GM12878 (cell line): ENCODE results near the gene MSI2. TPM values are rescaled to one million over a fixed set of nuclear protein-coding genes. Genes with fewer than 3 reads are reported as not detected.

Experiments
- ATAC-seq: fragments of 200-7000 bp; cut with Tn5 transposase; 3 replicates; pipeline ENCODE4 v1.9.1; 2020; ENCODE audit warnings: mild to moderate bottlenecking, moderate library complexity
- BruUV-seq: library from RNA; stranded (reverse); fragments of 400-500 nt; replicated peaks from 2 replicates; lab custom pipeline; 2021; lab: Mats Ljungman, UMichigan
- CTCF ChIA-PET: fragments of 300-600 bp; sonication (Branson Sonifier 250); formaldehyde crosslinking; extraction: SDS; loops from one replicate; lab custom pipeline; 2021; ENCODE audit warnings: inconsistent platforms; lab: Yijun Ruan, JAX
- POLR2A ChIA-PET: fragments of 350-600 bp; formaldehyde crosslinking; extraction: SDS; loops from one replicate; lab custom pipeline; 2021; ENCODE audit warnings: inconsistent platforms; lab: Charles Lee
- RAD21 ChIA-PET: fragments of 300-600 bp; sonication (Branson Sonifier 250); formaldehyde crosslinking; loops from one replicate; lab custom pipeline; 2023; ENCODE audit warnings: antibody characterized with exemption; ENCODE audit not compliant: unreplicated experiment; lab: Charles Lee
- SMC1A ChIA-PET: fragments of 300-600 bp; sonication (Branson Sonifier 250); formaldehyde crosslinking; loops from one replicate; lab custom pipeline; 2023; ENCODE audit not compliant: unreplicated experiment, uncharacterized antibody; lab: Charles Lee
- DNase-seq: peaks from one replicate; pipeline ENCODE4 v3.0.0-alpha.2; 2011; ENCODE audit warnings: low read depth, low spot score
- FAIRE-seq: peaks from 3 replicates; lab custom pipeline; 2011; peaks lifted over from hg19 to GRCh38; lab: Jason Lieb, UNC
- H2AFZ ChIP-seq: 2 replicates; pipeline ENCODE4 v1.6.0; 2011; ENCODE audit warnings: low read depth, low read length, control low read depth; ENCODE audit not compliant: control insufficient read depth
- H3K27ac ChIP-seq: 2 replicates; pipeline ENCODE4 v1.5.1; 2011; ENCODE audit warnings: control low read depth; ENCODE audit not compliant: control insufficient read depth, insufficient read depth
- H3K27me3 ChIP-seq, 2 experiments: replicated peaks in 1 of 2; 2 replicates each; pipeline versions ENCODE4 v1.6.0 to v1.6.1; 2011; ENCODE audit warnings: low read length in 1 of 2; ENCODE audit not compliant: control insufficient read depth in 2 of 2, insufficient read depth in 2 of 2
- H3K36me3 ChIP-seq, 2 experiments: 2 replicates each; pipeline ENCODE4 v1.5.1; 2011; ENCODE audit warnings: low read length in 1 of 2; ENCODE audit not compliant: control insufficient read depth in 2 of 2, insufficient read depth in 2 of 2
- H3K4me1 ChIP-seq: 2 replicates; pipeline ENCODE4 v1.6.1; 2011; ENCODE audit warnings: mild to moderate bottlenecking, low read length, moderate library complexity, mixed read lengths; ENCODE audit not compliant: control insufficient read depth, insufficient read depth
- H3K4me2 ChIP-seq: 2 replicates; pipeline ENCODE4 v1.6.0; 2011; ENCODE audit warnings: control low read depth; ENCODE audit not compliant: control insufficient read depth, insufficient read depth
- H3K4me3 ChIP-seq: fragments of 200-600 bp; sonication (generic); 2 replicates; pipeline ENCODE4 v1.5.1; 2016
- H3K79me2 ChIP-seq: 2 replicates; pipeline ENCODE4 v1.6.0; 2011; ENCODE audit warnings: low read length; ENCODE audit not compliant: control insufficient read depth, insufficient read depth
- H3K9ac ChIP-seq: 2 replicates; pipeline ENCODE4 v1.8.0; 2011; ENCODE audit warnings: low read length, control low read depth, mixed read lengths; ENCODE audit not compliant: control insufficient read depth, insufficient read depth
- H3K9me3 ChIP-seq: replicated peaks from 3 replicates; pipeline ENCODE4 v1.5.1; 2011; ENCODE audit warnings: mild to moderate bottlenecking, low read length; ENCODE audit not compliant: control insufficient read depth, insufficient read depth
- H4K20me1 ChIP-seq: 2 replicates; pipeline ENCODE4 v1.6.0; 2011; ENCODE audit not compliant: control insufficient read depth, insufficient read depth
- CHD2 ChIP-seq: IDR thresholded peaks from 2 replicates; pipeline ENCODE4 v1.6.1; 2011; ENCODE audit warnings: low read depth, low read length, improper control_type of control experiment, borderline replicate concordance
- IRF4 ChIP-seq: IDR thresholded peaks from 2 replicates; pipeline ENCODE4 v1.6.1; 2011; ENCODE audit warnings: low read depth, low read length
- NFIC ChIP-seq: IDR thresholded peaks from 2 replicates; pipeline ENCODE4 v1.6.1; 2012; ENCODE audit warnings: low read depth, mild to moderate bottlenecking, inconsistent platforms, low read length, moderate library complexity
- NFYA ChIP-seq: IDR thresholded peaks from 2 replicates; pipeline ENCODE4 v1.6.1; 2011; ENCODE audit warnings: low read depth, mild to moderate bottlenecking, low read length, improper control_type of control experiment, borderline replicate concordance
- PAX8 ChIP-seq: fragments of 450-650 bp; IDR thresholded peaks from 2 replicates; pipeline ENCODE4 v1.6.1; 2017; ENCODE audit warnings: mild to moderate bottlenecking, moderate library complexity
- RB1 ChIP-seq: fragments of 450-650 bp; formaldehyde crosslinking; IDR thresholded peaks from 2 replicates; pipeline ENCODE4 v1.6.1; 2017; ENCODE audit warnings: mild to moderate bottlenecking, borderline replicate concordance
- SMARCA5 ChIP-seq: fragments of 450-650 bp; IDR thresholded peaks from 2 replicates; pipeline ENCODE4 v1.6.1; 2017; ENCODE audit warnings: mild to moderate bottlenecking
- TCF12 ChIP-seq: IDR thresholded peaks from 2 replicates; pipeline ENCODE4 v1.6.1; 2011; ENCODE audit warnings: low read depth, mild to moderate bottlenecking, low read length
- TCF7 ChIP-seq: IDR thresholded peaks from 2 replicates; pipeline ENCODE4 v1.6.1; 2014; ENCODE audit warnings: antibody characterized with exemption, borderline replicate concordance
- WGBS: methylation state at CpG from one replicate; pipeline ENCODE4 v1.1.6; 2016; ENCODE audit warnings: low lambda C conversion rate; ENCODE audit not compliant: insufficient replicate concordance, insufficient coverage; ENCODE audit errors: missing lambda C conversion rate; 5-methylcytosine and 5-hydroxymethylcytosine counted together
- in situ Hi-C: fragments of 300-500 bp; cut with MboI; formaldehyde crosslinking; loops from 9 replicates; pipeline ENCODE4 v1.14.3; 2018; ENCODE audit warnings: mixed read lengths
- intact Hi-C: fragments of 100-400 bp; cut with micrococcal nuclease; formaldehyde crosslinking; loops from one replicate; pipeline ENCODE4 v1.14.2; 2022; ENCODE audit not compliant: unreplicated experiment
- polyA plus RNA-seq, 11 experiments: library from polyadenylated mRNA; depleted of rRNA in 4 of 11; unstranded in 6 of 11; stranded (reverse) in 5 of 11; fragments of >200 nt; fragmentation: Nextera tagmentation in 4 of 11; fragmentation: Illumina TruSeq in 1 of 11; extraction: Ambion mirVana in 4 of 11; extraction: Trizol in 1 of 11; gene quantifications; 1 replicate in 1 of 11; 2 replicates in 10 of 11; pipeline versions ENCODE4 v1.2.1 to v1.2.3, GENCODE V29; 2011 to 2016; ENCODE audit warnings: inconsistent platforms in 2 of 11, missing spikeins in 2 of 11, low read depth in 1 of 11
- total RNA-seq, 4 experiments: library from RNA; depleted of rRNA in 3 of 4; stranded (reverse); fragments of >200 nt in 3 of 4; fragmentation: Illumina TruSeq in 1 of 4; extraction: Trizol in 1 of 4; gene quantifications; 2 replicates each; pipeline versions ENCODE4 v1.2.1 to v1.2.3, GENCODE V29; 2013 to 2021
- TF ChIP-seq, protein P1 (sequence below): IDR thresholded peaks from 2 replicates; pipeline ENCODE4 v1.6.1; 2012; ENCODE audit warnings: low read depth, low read length, improper control_type of control experiment
- TF ChIP-seq, protein P2 (sequence below): fragments of 450-650 bp; formaldehyde crosslinking; IDR thresholded peaks from 2 replicates; pipeline ENCODE4 v1.4.0; 2020; ENCODE audit warnings: mild to moderate bottlenecking, moderate library complexity
- TF ChIP-seq, protein P3 (sequence below): fragments of 450-650 bp; IDR thresholded peaks from 2 replicates; pipeline ENCODE4 v1.6.1; 2018; ENCODE audit warnings: mild to moderate bottlenecking, low read depth, moderate library complexity; ENCODE audit not compliant: partially characterized antibody

The MSI2 gene
- total and polyA plus RNA-seq, 10 of the 15 experiments (the other 5 are each of a cell fraction or from before 2014, with no cell fraction given): 6.1 to 76.1 (median 42.0) TPM

DNA sequence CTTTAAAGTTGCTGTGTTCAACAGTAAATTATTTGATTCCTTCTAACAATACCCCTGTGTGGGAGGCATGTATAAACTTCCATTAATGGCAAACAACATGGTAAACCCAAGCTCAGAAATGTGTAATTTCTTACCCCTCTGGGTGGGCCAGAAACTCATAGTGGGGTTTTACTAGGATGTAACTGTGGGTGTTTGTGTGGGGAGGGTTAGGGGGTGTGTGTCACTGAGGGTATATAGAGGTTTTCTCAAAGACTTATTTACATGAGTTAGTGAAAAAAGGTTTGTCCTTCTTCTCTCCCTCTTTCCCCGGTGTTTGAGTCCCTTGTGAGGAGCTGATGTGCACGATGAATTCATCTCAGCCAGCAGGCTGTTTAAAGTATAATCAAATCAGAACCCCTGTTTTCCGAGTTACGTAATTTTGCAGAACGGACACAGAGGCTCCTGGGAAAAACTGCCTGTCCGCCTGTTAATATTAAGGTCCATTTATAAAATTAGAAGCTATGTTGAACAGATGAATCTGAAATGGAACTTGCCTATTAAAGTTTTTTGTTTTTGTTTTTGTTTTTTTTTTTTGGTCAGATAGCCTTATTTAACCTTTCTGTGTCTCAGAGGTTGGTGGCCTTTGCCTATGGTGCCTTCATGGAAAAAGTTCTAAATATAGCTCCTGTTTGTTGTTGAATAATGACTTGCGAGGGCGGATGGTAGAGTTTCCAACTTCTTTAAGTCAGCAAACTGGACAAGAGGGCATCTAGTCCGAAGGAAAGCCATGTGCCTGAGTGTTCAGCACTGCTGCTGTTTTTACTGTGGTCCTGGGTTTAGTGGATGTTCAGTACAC, 73.3 kb downstream of the MSI2 start:
- ChIA-PET RAD21 (no interaction called here), CTCF (interaction anchor here (0.7 to 1.3 kb wide), 2 partner anchors 86 to 110 kb away, joined by 3 to 6 read pairs; no protein-coding TSS in a partner anchor), SMC1A (interaction anchor here (0.7 to 1.4 kb wide), 5 partner anchors 12 to 111 kb away, joined by 3 to 6 read pairs (median 4); no protein-coding TSS in a partner anchor), POLR2A (no interaction called here)
- no peak for DNase-seq
- BruUV-seq: no TSS peak
- no peak overlapping the region for H3K27ac ChIP-seq
- in situ Hi-C loops: no loop called here
- no peak for FAIRE-seq
- H2AFZ ChIP-seq: no peak overlapping the region
- H3K36me3 ChIP-seq: peaks cover 0 to 1% of the 10 kb centered on the region in 2 experiments
- H3K4me3 ChIP-seq: no peak overlapping the region
- no peaks in the 10 kb centered on the region for H3K9me3 ChIP-seq
- 95% methylated on average over 9 of the region's 9 CpGs for whole genome bisulfite sequencing
- no peaks in the 10 kb centered on the region for H3K27me3 ChIP-seq
- no peaks in the 10 kb centered on the region for H4K20me1 ChIP-seq
- no peak overlapping the region for H3K4me2 ChIP-seq
- H3K79me2 ChIP-seq: peaks cover 1% of the 10 kb centered on the region
- intact Hi-C loops: no loop called here
- no peak for ATAC-seq
- H3K9ac ChIP-seq: no peak overlapping the region
- H3K4me1 ChIP-seq: no peaks in the 10 kb centered on the region
- TF ChIP-seq, protein P1, sequence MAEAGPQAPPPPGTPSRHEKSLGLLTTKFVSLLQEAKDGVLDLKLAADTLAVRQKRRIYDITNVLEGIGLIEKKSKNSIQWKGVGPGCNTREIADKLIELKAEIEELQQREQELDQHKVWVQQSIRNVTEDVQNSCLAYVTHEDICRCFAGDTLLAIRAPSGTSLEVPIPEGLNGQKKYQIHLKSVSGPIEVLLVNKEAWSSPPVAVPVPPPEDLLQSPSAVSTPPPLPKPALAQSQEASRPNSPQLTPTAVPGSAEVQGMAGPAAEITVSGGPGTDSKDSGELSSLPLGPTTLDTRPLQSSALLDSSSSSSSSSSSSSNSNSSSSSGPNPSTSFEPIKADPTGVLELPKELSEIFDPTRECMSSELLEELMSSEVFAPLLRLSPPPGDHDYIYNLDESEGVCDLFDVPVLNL: no peak
- no peak for TF ChIP-seq TCF7
- no peak for TF ChIP-seq NFIC
- TF ChIP-seq PAX8: no peak
- TF ChIP-seq SMARCA5: no peak
- TF ChIP-seq TCF12: no peak
- no peak for TF ChIP-seq IRF4
- no peak for TF ChIP-seq NFYA
- TF ChIP-seq CHD2: no peak
- no peak for TF ChIP-seq RB1
- TF ChIP-seq, protein P2, sequence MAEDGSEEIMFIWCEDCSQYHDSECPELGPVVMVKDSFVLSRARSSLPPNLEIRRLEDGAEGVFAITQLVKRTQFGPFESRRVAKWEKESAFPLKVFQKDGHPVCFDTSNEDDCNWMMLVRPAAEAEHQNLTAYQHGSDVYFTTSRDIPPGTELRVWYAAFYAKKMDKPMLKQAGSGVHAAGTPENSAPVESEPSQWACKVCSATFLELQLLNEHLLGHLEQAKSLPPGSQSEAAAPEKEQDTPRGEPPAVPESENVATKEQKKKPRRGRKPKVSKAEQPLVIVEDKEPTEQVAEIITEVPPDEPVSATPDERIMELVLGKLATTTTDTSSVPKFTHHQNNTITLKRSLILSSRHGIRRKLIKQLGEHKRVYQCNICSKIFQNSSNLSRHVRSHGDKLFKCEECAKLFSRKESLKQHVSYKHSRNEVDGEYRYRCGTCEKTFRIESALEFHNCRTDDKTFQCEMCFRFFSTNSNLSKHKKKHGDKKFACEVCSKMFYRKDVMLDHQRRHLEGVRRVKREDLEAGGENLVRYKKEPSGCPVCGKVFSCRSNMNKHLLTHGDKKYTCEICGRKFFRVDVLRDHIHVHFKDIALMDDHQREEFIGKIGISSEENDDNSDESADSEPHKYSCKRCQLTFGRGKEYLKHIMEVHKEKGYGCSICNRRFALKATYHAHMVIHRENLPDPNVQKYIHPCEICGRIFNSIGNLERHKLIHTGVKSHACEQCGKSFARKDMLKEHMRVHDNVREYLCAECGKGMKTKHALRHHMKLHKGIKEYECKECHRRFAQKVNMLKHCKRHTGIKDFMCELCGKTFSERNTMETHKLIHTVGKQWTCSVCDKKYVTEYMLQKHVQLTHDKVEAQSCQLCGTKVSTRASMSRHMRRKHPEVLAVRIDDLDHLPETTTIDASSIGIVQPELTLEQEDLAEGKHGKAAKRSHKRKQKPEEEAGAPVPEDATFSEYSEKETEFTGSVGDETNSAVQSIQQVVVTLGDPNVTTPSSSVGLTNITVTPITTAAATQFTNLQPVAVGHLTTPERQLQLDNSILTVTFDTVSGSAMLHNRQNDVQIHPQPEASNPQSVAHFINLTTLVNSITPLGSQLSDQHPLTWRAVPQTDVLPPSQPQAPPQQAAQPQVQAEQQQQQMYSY (CRISPR knock-in tag): no peak
- TF ChIP-seq, protein P3, sequence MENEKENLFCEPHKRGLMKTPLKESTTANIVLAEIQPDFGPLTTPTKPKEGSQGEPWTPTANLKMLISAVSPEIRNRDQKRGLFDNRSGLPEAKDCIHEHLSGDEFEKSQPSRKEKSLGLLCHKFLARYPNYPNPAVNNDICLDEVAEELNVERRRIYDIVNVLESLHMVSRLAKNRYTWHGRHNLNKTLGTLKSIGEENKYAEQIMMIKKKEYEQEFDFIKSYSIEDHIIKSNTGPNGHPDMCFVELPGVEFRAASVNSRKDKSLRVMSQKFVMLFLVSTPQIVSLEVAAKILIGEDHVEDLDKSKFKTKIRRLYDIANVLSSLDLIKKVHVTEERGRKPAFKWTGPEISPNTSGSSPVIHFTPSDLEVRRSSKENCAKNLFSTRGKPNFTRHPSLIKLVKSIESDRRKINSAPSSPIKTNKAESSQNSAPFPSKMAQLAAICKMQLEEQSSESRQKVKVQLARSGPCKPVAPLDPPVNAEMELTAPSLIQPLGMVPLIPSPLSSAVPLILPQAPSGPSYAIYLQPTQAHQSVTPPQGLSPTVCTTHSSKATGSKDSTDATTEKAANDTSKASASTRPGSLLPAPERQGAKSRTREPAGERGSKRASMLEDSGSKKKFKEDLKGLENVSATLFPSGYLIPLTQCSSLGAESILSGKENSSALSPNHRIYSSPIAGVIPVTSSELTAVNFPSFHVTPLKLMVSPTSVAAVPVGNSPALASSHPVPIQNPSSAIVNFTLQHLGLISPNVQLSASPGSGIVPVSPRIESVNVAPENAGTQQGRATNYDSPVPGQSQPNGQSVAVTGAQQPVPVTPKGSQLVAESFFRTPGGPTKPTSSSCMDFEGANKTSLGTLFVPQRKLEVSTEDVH: no peak
